K562 (cell line): Measurements from ENCODE around the gene PMP22. TPM values are rescaled to one million over a fixed set of nuclear protein-coding genes. Genes with fewer than 3 reads are reported as not detected.

Experiments
- ATAC-seq: fragments of 200-7000 bp; cut with Tn5 transposase; 3 replicates; pipeline ENCODE4 v1.9.1; 2020; ENCODE audit warnings: moderate library complexity
- BruUV-seq: library from RNA; stranded (reverse); fragments of 400-500 nt; replicated peaks from 2 replicates; lab custom pipeline; 2021; lab: Mats Ljungman, UMichigan
- CTCF ChIA-PET: fragments of 300-600 bp; formaldehyde crosslinking; extraction: SDS; loops from one replicate; lab custom pipeline; 2021; ENCODE audit warnings: low intra/inter-chr PET ratio; lab: Yijun Ruan, JAX
- POLR2A ChIA-PET: fragments of 300-600, 350-650 bp; sonication (Branson Sonifier 250); formaldehyde crosslinking; extraction: SDS; loops from one replicate; lab custom pipeline; 2021; ENCODE audit warnings: antibody characterized with exemption, inconsistent platforms; lab: Yijun Ruan, JAX
- DNase-seq, 4 experiments: peaks; one replicate each; pipeline versions ENCODE4 v3.0.0 to v3.0.0-alpha.2; 2011 to 2018; ENCODE audit warnings: low spot score in 3 of 4, mixed read lengths in 3 of 4; ENCODE audit errors: extremely low read depth in 1 of 4
- FAIRE-seq: peaks from 2 replicates; lab custom pipeline; 2011; peaks lifted over from hg19 to GRCh38; lab: Jason Lieb, UNC
- H2AFZ ChIP-seq: 2 replicates; pipeline ENCODE4 v1.6.0; 2011; ENCODE audit warnings: low read depth, low read length, control low read depth, inconsistent platforms
- H3K27ac ChIP-seq: fragments of 200-600 bp; 3 replicates; pipeline ENCODE4 v1.8.0; 2011; ENCODE audit warnings: low read depth, mild to moderate bottlenecking, control low read depth, inconsistent platforms, low read length, moderate library complexity, mixed read lengths; ENCODE audit errors: extremely low read depth
- H3K27me3 ChIP-seq, 2 experiments: fragments of 300-600 bp in 1 of 2; 2 replicates in 1 of 2; 3 replicates in 1 of 2; pipeline versions ENCODE4 v1.6.0 to v1.8.0; 2011; ENCODE audit warnings: inconsistent platforms in 2 of 2, low read length in 2 of 2, mild to moderate bottlenecking in 1 of 2, mixed read lengths in 1 of 2, moderate library complexity in 1 of 2; ENCODE audit not compliant: control insufficient read depth in 2 of 2, insufficient read depth in 2 of 2
- H3K36me3 ChIP-seq: fragments of 300-600 bp; 3 replicates; pipeline ENCODE4 v1.8.0; 2011; ENCODE audit warnings: mild to moderate bottlenecking, low read length, inconsistent platforms; ENCODE audit not compliant: control insufficient read depth, insufficient read depth
- H3K4me1 ChIP-seq, 2 experiments: fragments of 200-600 bp in 1 of 2; replicated peaks in 1 of 2; 2 replicates in 1 of 2; 3 replicates in 1 of 2; pipeline versions ENCODE4 v1.5.1 to v1.8.0; 2011; ENCODE audit warnings: inconsistent platforms in 2 of 2, low read length in 2 of 2, mild to moderate bottlenecking in 1 of 2, mixed read lengths in 1 of 2, moderate library complexity in 1 of 2; ENCODE audit not compliant: control insufficient read depth in 2 of 2, insufficient read depth in 2 of 2
- H3K4me2 ChIP-seq: 2 replicates; pipeline ENCODE4 v1.6.1; 2011; ENCODE audit warnings: low read length, control low read depth, inconsistent platforms, mixed read lengths; ENCODE audit not compliant: insufficient read depth
- H3K4me3 ChIP-seq: fragments of 200-600 bp; sonication (generic), shearing (Covaris generic); 2 replicates; pipeline ENCODE4 v1.5.1; 2016; ENCODE audit warnings: control low read depth, inconsistent platforms
- H3K79me2 ChIP-seq: fragments of 200-600 bp; 3 replicates; pipeline ENCODE4 v1.8.0; 2011; ENCODE audit warnings: low read length, inconsistent platforms; ENCODE audit not compliant: control insufficient read depth, insufficient read depth
- H3K9ac ChIP-seq, 2 experiments: 2 replicates each; pipeline versions ENCODE4 v1.6.0 to v1.6.1; 2011; ENCODE audit warnings: low read depth in 2 of 2, low read length in 2 of 2, control low read depth in 1 of 2, inconsistent platforms in 1 of 2, mild to moderate bottlenecking in 1 of 2, mixed read lengths in 1 of 2; ENCODE audit not compliant: insufficient read depth in 1 of 2
- H3K9me1 ChIP-seq: one replicate; pipeline ENCODE4 v1.6.0; 2011; ENCODE audit warnings: inconsistent platforms, mild to moderate bottlenecking, low read length, moderate library complexity; ENCODE audit not compliant: control insufficient read depth, insufficient read depth
- H3K9me3 ChIP-seq: replicated peaks from 2 replicates; pipeline ENCODE4 v1.5.1; 2011; ENCODE audit warnings: low read depth, low read length, inconsistent platforms; ENCODE audit not compliant: control insufficient read depth, insufficient read depth
- H4K20me1 ChIP-seq: replicated peaks from 2 replicates; pipeline ENCODE4 v1.6.1; 2011; ENCODE audit warnings: low read length, inconsistent platforms, mixed read lengths; ENCODE audit not compliant: control insufficient read depth, insufficient read depth
- CCNT2 ChIP-seq: IDR thresholded peaks from 2 replicates; pipeline ENCODE4 v1.6.1; 2011; ENCODE audit warnings: borderline replicate concordance, low read depth, mild to moderate bottlenecking, moderate library complexity, mixed read lengths, low read length; ENCODE audit not compliant: insufficient read length; ENCODE audit errors: extremely low read depth
- FOXJ3 ChIP-seq: sonication (generic); formaldehyde crosslinking; IDR thresholded peaks from 2 replicates; pipeline ENCODE4 v1.4.0; 2020; ENCODE audit warnings: mild to moderate bottlenecking, missing genetic modification reagents
- HEY1 ChIP-seq: fragments of 250-450 bp; sonication (Bioruptor Pico); IDR thresholded peaks from 2 replicates; pipeline ENCODE4 v1.5.0; 2020; ENCODE audit warnings: mild to moderate bottlenecking, moderate library complexity, borderline replicate concordance
- HNRNPL ChIP-seq: fragments of 200-400 bp; formaldehyde crosslinking; IDR thresholded peaks from 2 replicates; pipeline ENCODE4 v1.6.1; 2017; ENCODE audit warnings: low read depth, mild to moderate bottlenecking, low read length
- NCOA2 ChIP-seq, 2 experiments: fragments of 450-650 bp; IDR thresholded peaks; 2 replicates each; pipeline ENCODE4 v1.6.1; 2018; ENCODE audit warnings: mild to moderate bottlenecking in 2 of 2, moderate library complexity in 1 of 2; ENCODE audit not compliant: partially characterized antibody in 2 of 2
- NFRKB ChIP-seq: fragments of 450-650 bp; IDR thresholded peaks from 2 replicates; pipeline ENCODE4 v1.6.1; 2016; ENCODE audit warnings: low read depth
- NR2C2 ChIP-seq, 2 experiments: fragments of 200-800 bp in 1 of 2; sonication (Bioruptor generic) in 1 of 2; sonication (generic) in 1 of 2; formaldehyde crosslinking in 1 of 2; IDR thresholded peaks; 2 replicates each; pipeline versions ENCODE4 v1.6.1 to v1.8.0; 2016 to 2022; ENCODE audit warnings: mild to moderate bottlenecking in 1 of 2, missing compliant biosample characterization in 1 of 2, missing genetic modification characterization in 1 of 2, missing genetic modification reagents in 1 of 2
- NRF1 ChIP-seq, 2 experiments: fragments of 450-650 bp; IDR thresholded peaks in 1 of 2; conservative IDR thresholded peaks in 1 of 2; 2 replicates each; pipeline ENCODE4 v1.6.1; 2014; ENCODE audit warnings: mild to moderate bottlenecking in 2 of 2
- POLR2A ChIP-seq: fragments of 450-650 bp; conservative IDR thresholded peaks from 2 replicates; pipeline ENCODE4 v1.6.1; 2016
- RB1 ChIP-seq: fragments of 450-650 bp; IDR thresholded peaks from 2 replicates; pipeline ENCODE4 v1.6.1; 2017; ENCODE audit warnings: low read depth, mild to moderate bottlenecking
- SIN3B ChIP-seq: fragments of 450-650 bp; IDR thresholded peaks from 2 replicates; pipeline ENCODE4 v1.6.1; 2017; ENCODE audit warnings: low read depth, mild to moderate bottlenecking, moderate library complexity
- SMC3 ChIP-seq: conservative IDR thresholded peaks from 2 replicates; pipeline ENCODE4 v1.6.1; 2011; ENCODE audit warnings: low read depth, low read length, improper control_type of control experiment; ENCODE audit not compliant: insufficient read depth
- XRCC5 ChIP-seq: fragments of 200-400 bp; formaldehyde crosslinking; IDR thresholded peaks from 2 replicates; pipeline ENCODE4 v1.6.1; 2017; ENCODE audit warnings: low read depth, mild to moderate bottlenecking, low read length
- WGBS: fragments of 100-300 bp; shearing (Covaris generic); methylation state at CpG from one replicate; pipeline ENCODE4 v1.1.6; 2016; ENCODE audit warnings: low coverage, mixed read lengths; ENCODE audit not compliant: insufficient coverage; ENCODE audit errors: missing lambda C conversion rate; 5-methylcytosine and 5-hydroxymethylcytosine counted together
- in situ Hi-C: fragments of 300-500 bp; cut with MboI; formaldehyde crosslinking; loops from 4 replicates; pipeline ENCODE4 v1.15.0; 2018; ENCODE audit warnings: inconsistent platforms, mixed read lengths
- intact Hi-C: fragments of 100-400 bp; cut with micrococcal nuclease; formaldehyde crosslinking; loops from 2 replicates; pipeline ENCODE4 v1.14.2; 2022
- polyA plus RNA-seq, 8 experiments: library from polyadenylated mRNA; depleted of rRNA in 4 of 8; stranded (reverse) in 5 of 8; unstranded in 3 of 8; fragments of >200 nt; fragmentation: Nextera tagmentation in 2 of 8; fragmentation: Illumina TruSeq in 1 of 8; extraction: Ambion mirVana in 2 of 8; extraction: Trizol in 1 of 8; gene quantifications; 2 replicates each; pipeline versions ENCODE4 v1.2.1 to v1.2.3, GENCODE V29; 2011 to 2014; ENCODE audit warnings: inconsistent platforms in 1 of 8, missing spikeins in 1 of 8
- total RNA-seq, 7 experiments: library from RNA; depleted of rRNA in 6 of 7; stranded (reverse); fragments of >200 nt in 6 of 7; fragmentation: Illumina TruSeq in 2 of 7; extraction: Trizol in 2 of 7; gene quantifications; 2 replicates each; pipeline versions ENCODE4 v1.2.1 to v1.2.3, GENCODE V29; 2011 to 2021; ENCODE audit warnings: low replicate concordance in 1 of 7
- TF ChIP-seq, protein P1 (sequence below): fragments of 450-650 bp; IDR thresholded peaks from 2 replicates; pipeline ENCODE4 v1.6.1; 2017; ENCODE audit warnings: antibody characterized with exemption
- TF ChIP-seq, protein P2 (sequence below), 3 experiments: IDR thresholded peaks in 2 of 3; conservative IDR thresholded peaks in 1 of 3; 2 replicates each; pipeline ENCODE4 v1.5.1; 2011 to 2012; ENCODE audit warnings: low read length in 3 of 3, mild to moderate bottlenecking in 3 of 3, control low read depth in 2 of 3, improper control_type of control experiment in 1 of 3, inconsistent platforms in 1 of 3, low read depth in 1 of 3, mixed read lengths in 1 of 3, moderate library complexity in 1 of 3; ENCODE audit not compliant: insufficient read depth in 2 of 3

PMP22 gene
- total and polyA plus RNA-seq, 9 of the 15 experiments (the other 6 are each of a cell fraction or from before 2014, with no cell fraction given) = 12.6 to 62.3 (median 25.8) TPM

- Histone ChIP-seq H2AFZ (peak overlapping the region; percentile 95), H3K4me1 (peaks cover 34 to 35% of the 10 kb centered on the region in 2 experiments), H3K79me2 (peaks cover 4% of the 10 kb centered on the region; the same call in 2 of the 3 replicates), H3K9ac (peak overlapping the region; percentile 74 to 91), H3K4me2 (peak overlapping the region; percentile 88), H3K27ac (peak overlapping the region; percentile 75), H3K9me3 (no peaks in the 10 kb centered on the region), H3K4me3 (peak overlapping the region; percentile 56), H3K9me1 (no peaks in the 10 kb centered on the region), H3K27me3 (peaks cover 0 to 13% of the 10 kb centered on the region in 2 experiments; a peak in 1 of 5 replicates), H4K20me1 (no peaks in the 10 kb centered on the region), H3K36me3 (peaks cover 19% of the 10 kb centered on the region; the same call in 2 of the 3 replicates)
- ChIA-PET POLR2A (interaction anchor here (0.9 kb wide), 1 partner anchor 242 kb away, joined by 4 read pairs; no protein-coding TSS in a partner anchor), CTCF (interaction anchor here (0.8 to 2.4 kb wide), 3 partner anchors 242 to 683 kb away, joined by 3 to 28 read pairs (median 3); no protein-coding TSS in a partner anchor)
- ATAC-seq (peak; percentile 90), FAIRE-seq (peak; percentile 65), DNase-seq (peak; percentile 74 to 81 (median 80))
- 2% methylated on average over 49 of the region's 67 CpGs for WGBS
- in situ Hi-C loops = loop anchor here (25.0 kb wide), 1 partner anchor 702 kb away; no protein-coding TSS in a partner anchor
- TSS peak; percentile 31 for BruUV-seq
- intact Hi-C loops = loop anchor here (1.0 to 2.0 kb wide), 2 partner anchors 148 to 242 kb away; no protein-coding TSS in a partner anchor
- TF ChIP-seq HEY1 (CRISPR knock-in tag) = no peak
- TF ChIP-seq HNRNPL = peak; percentile 57; the same call in 1 of the 2 replicates
- peak; percentile 52 for TF ChIP-seq POLR2A
- TF ChIP-seq XRCC5 = 0 out of 2 replicates have a peak, but pooled peaks have one; percentile 24
- peak; percentile 51 for TF ChIP-seq CCNT2
- TF ChIP-seq FOXJ3 (CRISPR knock-in tag) = no peak
- TF ChIP-seq, protein P1, sequence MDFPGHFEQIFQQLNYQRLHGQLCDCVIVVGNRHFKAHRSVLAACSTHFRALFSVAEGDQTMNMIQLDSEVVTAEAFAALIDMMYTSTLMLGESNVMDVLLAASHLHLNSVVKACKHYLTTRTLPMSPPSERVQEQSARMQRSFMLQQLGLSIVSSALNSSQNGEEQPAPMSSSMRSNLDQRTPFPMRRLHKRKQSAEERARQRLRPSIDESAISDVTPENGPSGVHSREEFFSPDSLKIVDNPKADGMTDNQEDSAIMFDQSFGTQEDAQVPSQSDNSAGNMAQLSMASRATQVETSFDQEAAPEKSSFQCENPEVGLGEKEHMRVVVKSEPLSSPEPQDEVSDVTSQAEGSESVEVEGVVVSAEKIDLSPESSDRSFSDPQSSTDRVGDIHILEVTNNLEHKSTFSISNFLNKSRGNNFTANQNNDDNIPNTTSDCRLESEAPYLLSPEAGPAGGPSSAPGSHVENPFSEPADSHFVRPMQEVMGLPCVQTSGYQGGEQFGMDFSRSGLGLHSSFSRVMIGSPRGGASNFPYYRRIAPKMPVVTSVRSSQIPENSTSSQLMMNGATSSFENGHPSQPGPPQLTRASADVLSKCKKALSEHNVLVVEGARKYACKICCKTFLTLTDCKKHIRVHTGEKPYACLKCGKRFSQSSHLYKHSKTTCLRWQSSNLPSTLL = no peak
- no peak for TF ChIP-seq NFRKB
- 0 out of 2 replicates have a peak, but pooled peaks have one; percentile 21 for TF ChIP-seq NR2C2 (CRISPR knock-in tag; IDR thresholded peaks at IDR 0.05)
- TF ChIP-seq NR2C2 (tag; IDR thresholded peaks at IDR 0.05) = no peak; the same call in 1 of the 2 replicates
- TF ChIP-seq RB1 = peak; percentile 85
- TF ChIP-seq NRF1 (conservative IDR thresholded peaks at IDR 0.05 in 1 of 2, IDR thresholded peaks at IDR 0.05 in 1 of 2) = peak; percentile 81 to 83
- TF ChIP-seq, protein P2, sequence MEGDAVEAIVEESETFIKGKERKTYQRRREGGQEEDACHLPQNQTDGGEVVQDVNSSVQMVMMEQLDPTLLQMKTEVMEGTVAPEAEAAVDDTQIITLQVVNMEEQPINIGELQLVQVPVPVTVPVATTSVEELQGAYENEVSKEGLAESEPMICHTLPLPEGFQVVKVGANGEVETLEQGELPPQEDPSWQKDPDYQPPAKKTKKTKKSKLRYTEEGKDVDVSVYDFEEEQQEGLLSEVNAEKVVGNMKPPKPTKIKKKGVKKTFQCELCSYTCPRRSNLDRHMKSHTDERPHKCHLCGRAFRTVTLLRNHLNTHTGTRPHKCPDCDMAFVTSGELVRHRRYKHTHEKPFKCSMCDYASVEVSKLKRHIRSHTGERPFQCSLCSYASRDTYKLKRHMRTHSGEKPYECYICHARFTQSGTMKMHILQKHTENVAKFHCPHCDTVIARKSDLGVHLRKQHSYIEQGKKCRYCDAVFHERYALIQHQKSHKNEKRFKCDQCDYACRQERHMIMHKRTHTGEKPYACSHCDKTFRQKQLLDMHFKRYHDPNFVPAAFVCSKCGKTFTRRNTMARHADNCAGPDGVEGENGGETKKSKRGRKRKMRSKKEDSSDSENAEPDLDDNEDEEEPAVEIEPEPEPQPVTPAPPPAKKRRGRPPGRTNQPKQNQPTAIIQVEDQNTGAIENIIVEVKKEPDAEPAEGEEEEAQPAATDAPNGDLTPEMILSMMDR (IDR thresholded peaks at IDR 0.05 in 2 of 3, conservative IDR thresholded peaks at IDR 0.05 in 1 of 3; ENCODE audit: insufficient read depth in 2 of 3, low read depth in 1 of 3, low read length in 3 of 3) = peak; percentile 52 to 77 (median 70); a peak in 5 of 6 replicates
- no peak for TF ChIP-seq NCOA2 (IDR thresholded peaks at IDR 0.05; ENCODE audit: partially characterized antibody in 2 of 2)
- TF ChIP-seq SMC3 = peak; percentile 65
- 0 out of 2 replicates have a peak, but pooled peaks have one; percentile 28 for TF ChIP-seq SIN3B
Measured at GRCh38 chr17:15260376-15261257, 4.5 kb downstream of the PMP22 start.
